Neuronal stem cell (in vitro differentiated cells): Measurements from ENCODE around the gene HMX3.

Experiments used
- DNase-seq: peaks from one replicate; pipeline ENCODE4 v3.0.0-alpha.2; 2013; ENCODE audit warnings: low spot score
- H2AFZ ChIP-seq: one replicate; pipeline ENCODE4 v1.6.1; 2013; ENCODE audit warnings: mild to moderate bottlenecking, low read length, inconsistent platforms
- H2AK5ac ChIP-seq: 2 replicates; pipeline ENCODE4 v1.6.1; 2013; ENCODE audit warnings: low read depth, mild to moderate bottlenecking, inconsistent platforms, low read length, moderate library complexity, mixed read lengths
- H2BK120ac ChIP-seq: 2 replicates; pipeline ENCODE4 v1.6.1; 2013; ENCODE audit warnings: low read depth, mild to moderate bottlenecking, inconsistent platforms, low read length, moderate library complexity, mixed read lengths
- H2BK12ac ChIP-seq: one replicate; pipeline ENCODE4 v1.6.1; 2013; ENCODE audit warnings: low read length, inconsistent platforms
- H2BK15ac ChIP-seq: 2 replicates; pipeline ENCODE4 v1.6.1; 2013; ENCODE audit warnings: mild to moderate bottlenecking, low read length, inconsistent platforms, mixed read lengths
- H2BK5ac ChIP-seq: one replicate; pipeline ENCODE4 v1.6.1; 2013; ENCODE audit warnings: inconsistent platforms, mild to moderate bottlenecking, low read length, moderate library complexity
- H3K14ac ChIP-seq: one replicate; pipeline ENCODE4 v1.6.1; 2013; ENCODE audit warnings: low read length, inconsistent platforms
- H3K18ac ChIP-seq: 2 replicates; pipeline ENCODE4 v1.6.1; 2013; ENCODE audit warnings: low read length, inconsistent platforms
- H3K23ac ChIP-seq: 2 replicates; pipeline ENCODE4 v1.6.1; 2013; ENCODE audit warnings: low read depth, mild to moderate bottlenecking, mixed read lengths, low read length, inconsistent platforms; ENCODE audit not compliant: poor library complexity
- H3K27ac ChIP-seq: replicated peaks from 3 replicates; pipeline ENCODE4 v1.5.1; 2013; ENCODE audit warnings: low read length, inconsistent platforms
- H3K27me3 ChIP-seq, 3 experiments: 2 replicates each; pipeline ENCODE4 v1.6.1; 2013; ENCODE audit warnings: low read length in 3 of 3, mild to moderate bottlenecking in 2 of 3, inconsistent platforms in 1 of 3, low read depth in 1 of 3, mixed read lengths in 1 of 3, moderate library complexity in 1 of 3; ENCODE audit not compliant: control insufficient read depth in 3 of 3, insufficient read depth in 3 of 3
- H3K36me3 ChIP-seq, 2 donors: replicated peaks in 1 of 2; 2 replicates each; pipeline ENCODE4 v1.6.1; 2013; ENCODE audit warnings: low read length in 2 of 2; ENCODE audit not compliant: control insufficient read depth in 2 of 2, insufficient read depth in 2 of 2
- H3K4ac ChIP-seq: 2 replicates; pipeline ENCODE4 v1.6.1; 2013; ENCODE audit warnings: inconsistent platforms, mild to moderate bottlenecking, low read length, moderate library complexity
- H3K4me1 ChIP-seq, 2 donors: 1 replicate in 1 of 2; 2 replicates in 1 of 2; pipeline ENCODE4 v1.6.1; 2013; ENCODE audit warnings: low read length in 2 of 2, low read depth in 1 of 2; ENCODE audit not compliant: control insufficient read depth in 2 of 2, insufficient read depth in 1 of 2
- H3K4me2 ChIP-seq: one replicate; pipeline ENCODE4 v1.6.1; 2013; ENCODE audit warnings: mild to moderate bottlenecking, low read length, inconsistent platforms; ENCODE audit not compliant: insufficient read depth, poor library complexity, severe bottlenecking
- H3K4me3 ChIP-seq, 2 donors: 2 replicates each; pipeline ENCODE4 v1.5.1; 2013; ENCODE audit warnings: low read length in 2 of 2, mild to moderate bottlenecking in 2 of 2, inconsistent platforms in 1 of 2, moderate library complexity in 1 of 2
- H3K79me1 ChIP-seq: one replicate; pipeline ENCODE4 v1.6.1; 2013; ENCODE audit warnings: low read depth, mild to moderate bottlenecking, inconsistent platforms, low read length, moderate library complexity
- H3K9ac ChIP-seq: one replicate; pipeline ENCODE4 v1.6.1; 2013; ENCODE audit warnings: mild to moderate bottlenecking, low read depth, low read length, inconsistent platforms; ENCODE audit not compliant: poor library complexity
- H3K9me3 ChIP-seq, 2 donors: replicated peaks in 1 of 2; 2 replicates each; pipeline versions ENCODE3 to v1.6.1; 2013; ENCODE audit warnings: low read length in 2 of 2, mild to moderate bottlenecking in 2 of 2, inconsistent platforms in 1 of 2, low read depth in 1 of 2, mixed read lengths in 1 of 2, moderate library complexity in 1 of 2; ENCODE audit not compliant: control insufficient read depth in 2 of 2, insufficient read depth in 1 of 2
- H4K8ac ChIP-seq: one replicate; pipeline ENCODE4 v1.6.1; 2013; ENCODE audit warnings: low read depth, mild to moderate bottlenecking, inconsistent platforms, low read length, moderate library complexity
- H4K91ac ChIP-seq: one replicate; pipeline ENCODE4 v1.6.1; 2013; ENCODE audit warnings: low read length, low read depth, mild to moderate bottlenecking, inconsistent platforms; ENCODE audit not compliant: poor library complexity
- WGBS, 2 donors: extraction: QIAGEN DNeasy Blood & Tissue Kit; methylation state at CpG; one replicate each; pipeline ENCODE4 v1.1.7; 2013; ENCODE audit warnings: missing lambda C conversion rate in 2 of 2, mixed read lengths in 1 of 2; ENCODE audit not compliant: insufficient read length in 2 of 2, insufficient replicate concordance in 1 of 2; ENCODE audit errors: extremely low coverage in 2 of 2; 5-methylcytosine and 5-hydroxymethylcytosine counted together

HMX3 gene

GRCh38 chr10:123092635-123093414 lies 42.9 kb upstream of the HMX3 start:
- peaks cover 0 to 46% (median 0%) of the 10 kb centered on the region in 3 experiments for H3K27me3 ChIP-seq
- WGBS, 2 donors = no CpG with 5 or more reads among the region's 14 CpGs
- H3K4ac ChIP-seq = no peak overlapping the region

DNA sequence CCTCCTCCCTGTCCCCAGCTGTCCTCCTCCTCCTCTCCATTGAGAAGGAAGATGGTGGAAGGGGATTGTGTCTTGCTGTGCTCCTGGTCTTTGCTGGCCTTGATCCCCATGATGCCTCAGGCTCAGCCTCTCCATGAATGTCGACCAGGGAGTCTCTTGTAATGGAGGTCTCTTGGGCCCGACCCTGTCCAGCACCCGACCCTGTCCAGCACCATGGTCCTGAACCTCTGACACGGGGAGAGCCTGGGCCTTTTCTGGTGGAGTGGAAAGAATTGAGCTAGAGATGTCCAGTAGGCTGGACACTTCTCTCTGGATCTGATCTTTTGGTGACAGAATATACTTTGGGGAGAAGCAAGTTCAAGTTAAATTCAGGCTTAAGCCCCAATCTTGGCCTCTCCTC lies 42.3 kb upstream of the HMX3 start:
- no peak overlapping the region for H2BK120ac ChIP-seq
- no peaks in the 10 kb centered on the region for H3K79me1 ChIP-seq
- H3K9me3 ChIP-seq = no peaks in the 10 kb centered on the region
- H3K27me3 ChIP-seq = peaks cover 0 to 46% (median 0%) of the 10 kb centered on the region in 3 experiments
- H3K18ac ChIP-seq = no peak overlapping the region
- H3K36me3 ChIP-seq = no peaks in the 10 kb centered on the region
- H3K27ac ChIP-seq = no peak overlapping the region
- H2AK5ac ChIP-seq = no peak overlapping the region
- H3K4me3 ChIP-seq = no peak overlapping the region
- H4K8ac ChIP-seq = no peak overlapping the region
- H3K4me1 ChIP-seq = peaks cover 0 to 1% of the 10 kb centered on the region in 2 donors
- no peak overlapping the region for H2BK12ac ChIP-seq
- no peak overlapping the region for H2BK5ac ChIP-seq
- no CpG with 5 or more reads among the region's 4 CpGs for WGBS, 2 donors
- no peak overlapping the region for H4K91ac ChIP-seq
- H3K14ac ChIP-seq = no peak overlapping the region
- no peak for DNase-seq
- no peak overlapping the region for H3K4me2 ChIP-seq
- no peak overlapping the region for H3K4ac ChIP-seq
- no peak overlapping the region for H2AFZ ChIP-seq
- no peak overlapping the region for H2BK15ac ChIP-seq
- no peak overlapping the region for H3K23ac ChIP-seq
- no peak overlapping the region for H3K9ac ChIP-seq

More at GRCh38 chr10:123092635-123093414, 42.9 kb upstream of the HMX3 start:
- H3K9me3 ChIP-seq = no peaks in the 10 kb centered on the region
- DNase-seq = no peak
- no peak overlapping the region for H2BK12ac ChIP-seq
- no peak overlapping the region for H2BK120ac ChIP-seq
- no peak overlapping the region for H3K27ac ChIP-seq
- H3K14ac ChIP-seq = no peak overlapping the region
- no peak overlapping the region for H3K9ac ChIP-seq
- no peak overlapping the region for H2AK5ac ChIP-seq
- no peak overlapping the region for H4K8ac ChIP-seq
- H3K4me1 ChIP-seq = peaks cover 0 to 1% of the 10 kb centered on the region in 2 donors
- no peak overlapping the region for H3K4me3 ChIP-seq
- no peaks in the 10 kb centered on the region for H3K79me1 ChIP-seq
- no peak overlapping the region for H2BK15ac ChIP-seq
- H3K23ac ChIP-seq = no peak overlapping the region
- no peak overlapping the region for H3K18ac ChIP-seq
- H2BK5ac ChIP-seq = no peak overlapping the region
- no peaks in the 10 kb centered on the region for H3K36me3 ChIP-seq
- no peak overlapping the region for H4K91ac ChIP-seq
- H2AFZ ChIP-seq = no peak overlapping the region
- H3K4me2 ChIP-seq = no peak overlapping the region

DNA sequence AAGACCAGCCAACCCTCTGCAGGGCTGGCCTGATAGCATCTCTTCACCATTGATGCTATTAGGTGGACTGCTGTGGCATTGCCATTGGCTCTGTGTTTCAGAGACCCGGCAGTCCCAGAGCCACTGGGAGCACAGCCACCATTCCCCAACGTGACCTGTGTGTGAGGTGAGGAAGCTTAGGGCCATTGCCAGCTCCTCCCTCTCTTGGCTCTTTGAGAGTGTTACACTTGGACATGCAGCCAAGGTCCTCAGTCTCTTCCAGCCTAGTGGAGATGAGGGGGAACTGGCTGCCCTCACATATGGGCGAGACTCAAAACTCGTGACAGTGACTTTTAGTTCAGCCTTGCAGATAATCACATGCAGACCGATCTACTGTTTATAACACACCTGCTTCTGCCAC lies 39.3 kb upstream of the HMX3 start:
- H2BK5ac ChIP-seq = no peak overlapping the region
- H4K8ac ChIP-seq = no peak overlapping the region
- H2AFZ ChIP-seq = no peak overlapping the region
- no peak overlapping the region for H3K23ac ChIP-seq
- H2BK15ac ChIP-seq = no peak overlapping the region
- H3K9me3 ChIP-seq = no peaks in the 10 kb centered on the region
- no peak overlapping the region for H3K4me2 ChIP-seq
- H2BK12ac ChIP-seq = no peak overlapping the region
- H4K91ac ChIP-seq = no peak overlapping the region
- no peak overlapping the region for H3K18ac ChIP-seq
- H3K27ac ChIP-seq = no peak overlapping the region
- H2BK120ac ChIP-seq = no peak overlapping the region
- no CpG with 5 or more reads among the region's 5 CpGs for WGBS, 2 donors
- no peak overlapping the region for H2AK5ac ChIP-seq
- H3K27me3 ChIP-seq = peaks cover 0 to 38% (median 0%) of the 10 kb centered on the region in 3 experiments
- H3K4me1 ChIP-seq = peaks cover 0 to 1% of the 10 kb centered on the region in 2 donors
- H3K9ac ChIP-seq = no peak overlapping the region
- no peak overlapping the region for H3K4ac ChIP-seq
- H3K79me1 ChIP-seq = no peaks in the 10 kb centered on the region
- H3K14ac ChIP-seq = no peak overlapping the region
- H3K4me3 ChIP-seq = no peak overlapping the region
- H3K36me3 ChIP-seq = no peaks in the 10 kb centered on the region
- DNase-seq = no peak

DNA sequence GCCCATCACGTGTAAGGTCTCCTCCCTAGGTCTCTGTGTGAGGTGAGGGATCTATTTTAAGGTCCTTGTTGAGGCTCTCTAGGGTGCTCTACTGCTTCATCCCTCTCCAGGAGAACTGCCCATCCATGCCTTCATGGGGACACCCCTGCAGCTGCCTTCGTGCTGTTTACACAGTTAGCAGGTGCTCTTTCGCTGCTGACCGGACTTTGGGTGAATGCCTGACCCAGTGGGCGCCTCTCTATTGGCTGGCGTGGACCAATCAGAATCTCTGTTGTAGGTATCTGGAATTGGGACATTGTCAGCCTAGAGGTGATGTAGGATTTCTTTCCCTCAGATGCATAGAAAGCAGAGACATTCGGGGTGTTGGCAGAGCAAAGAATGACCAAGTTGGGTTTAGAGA lies 38.7 kb upstream of the HMX3 start:
- Histone ChIP-seq H2BK12ac (no peak overlapping the region), H2BK120ac (no peak overlapping the region), H3K4me2 (no peak overlapping the region), H3K27ac (no peak overlapping the region), H3K4me1 (peaks cover 0 to 1% of the 10 kb centered on the region in 2 donors), H2AK5ac (no peak overlapping the region), H4K8ac (no peak overlapping the region), H3K4ac (no peak overlapping the region), H3K27me3 (peaks cover 0 to 33% (median 0%) of the 10 kb centered on the region in 3 experiments), H2BK15ac (no peak overlapping the region), H3K23ac (no peak overlapping the region), H2BK5ac (no peak overlapping the region), H3K9ac (no peak overlapping the region), H3K9me3 (no peaks in the 10 kb centered on the region), H3K36me3 (no peaks in the 10 kb centered on the region), H3K79me1 (no peaks in the 10 kb centered on the region), H3K18ac (no peak overlapping the region), H3K4me3 (no peak overlapping the region), H2AFZ (no peak overlapping the region), H3K14ac (no peak overlapping the region), H4K91ac (no peak overlapping the region)
- DNase-seq = no peak
- no CpG with 5 or more reads among the region's 7 CpGs for WGBS, 2 donors
